Keratinocyte (primary cell): ENCODE results near the gene GRIA3.

Source experiments
- EZH2 ChIP-seq: IDR thresholded peaks from one replicate; pipeline ENCODE4 v1.6.1; 2012; ENCODE audit warnings: inconsistent platforms, mild to moderate bottlenecking, low read length, moderate library complexity
- TF ChIP-seq, protein P1 (sequence below), 3 experiments: IDR thresholded peaks in 1 of 3; conservative IDR thresholded peaks in 1 of 3; optimal IDR thresholded peaks in 1 of 3; 2 replicates in 2 of 3; 3 replicates in 1 of 3; pipeline versions ENCODE3 to v1.5.1; 2011; ENCODE audit warnings: low read length in 3 of 3, mild to moderate bottlenecking in 3 of 3, moderate library complexity in 2 of 3, control low read depth in 1 of 3, inconsistent platforms in 1 of 3; ENCODE audit not compliant: insufficient read depth in 2 of 3; ENCODE audit errors: extremely low read depth in 1 of 3

- TF ChIP-seq, protein P1, sequence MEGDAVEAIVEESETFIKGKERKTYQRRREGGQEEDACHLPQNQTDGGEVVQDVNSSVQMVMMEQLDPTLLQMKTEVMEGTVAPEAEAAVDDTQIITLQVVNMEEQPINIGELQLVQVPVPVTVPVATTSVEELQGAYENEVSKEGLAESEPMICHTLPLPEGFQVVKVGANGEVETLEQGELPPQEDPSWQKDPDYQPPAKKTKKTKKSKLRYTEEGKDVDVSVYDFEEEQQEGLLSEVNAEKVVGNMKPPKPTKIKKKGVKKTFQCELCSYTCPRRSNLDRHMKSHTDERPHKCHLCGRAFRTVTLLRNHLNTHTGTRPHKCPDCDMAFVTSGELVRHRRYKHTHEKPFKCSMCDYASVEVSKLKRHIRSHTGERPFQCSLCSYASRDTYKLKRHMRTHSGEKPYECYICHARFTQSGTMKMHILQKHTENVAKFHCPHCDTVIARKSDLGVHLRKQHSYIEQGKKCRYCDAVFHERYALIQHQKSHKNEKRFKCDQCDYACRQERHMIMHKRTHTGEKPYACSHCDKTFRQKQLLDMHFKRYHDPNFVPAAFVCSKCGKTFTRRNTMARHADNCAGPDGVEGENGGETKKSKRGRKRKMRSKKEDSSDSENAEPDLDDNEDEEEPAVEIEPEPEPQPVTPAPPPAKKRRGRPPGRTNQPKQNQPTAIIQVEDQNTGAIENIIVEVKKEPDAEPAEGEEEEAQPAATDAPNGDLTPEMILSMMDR (optimal IDR thresholded peaks at IDR 0.05 in 1 of 3, IDR thresholded peaks at IDR 0.05 in 1 of 3, conservative IDR thresholded peaks at IDR 0.05 in 1 of 3; ENCODE audit: extremely low read depth in 1 of 3, insufficient read depth in 2 of 3, low read length in 3 of 3) = no peak
- no peak for TF ChIP-seq EZH2
These were observed 156.6 kb downstream of the GRIA3 start for GRCh38 chrX:123340696-123341095.
